ENCODE results near the gene MGAT1.
"Not testable (repeated sequence)": the region's sequence is repeated elsewhere in the genome, so short reads cannot be mapped to it uniquely, and the experiment has no call there.

The MGAT1 gene

DNA sequence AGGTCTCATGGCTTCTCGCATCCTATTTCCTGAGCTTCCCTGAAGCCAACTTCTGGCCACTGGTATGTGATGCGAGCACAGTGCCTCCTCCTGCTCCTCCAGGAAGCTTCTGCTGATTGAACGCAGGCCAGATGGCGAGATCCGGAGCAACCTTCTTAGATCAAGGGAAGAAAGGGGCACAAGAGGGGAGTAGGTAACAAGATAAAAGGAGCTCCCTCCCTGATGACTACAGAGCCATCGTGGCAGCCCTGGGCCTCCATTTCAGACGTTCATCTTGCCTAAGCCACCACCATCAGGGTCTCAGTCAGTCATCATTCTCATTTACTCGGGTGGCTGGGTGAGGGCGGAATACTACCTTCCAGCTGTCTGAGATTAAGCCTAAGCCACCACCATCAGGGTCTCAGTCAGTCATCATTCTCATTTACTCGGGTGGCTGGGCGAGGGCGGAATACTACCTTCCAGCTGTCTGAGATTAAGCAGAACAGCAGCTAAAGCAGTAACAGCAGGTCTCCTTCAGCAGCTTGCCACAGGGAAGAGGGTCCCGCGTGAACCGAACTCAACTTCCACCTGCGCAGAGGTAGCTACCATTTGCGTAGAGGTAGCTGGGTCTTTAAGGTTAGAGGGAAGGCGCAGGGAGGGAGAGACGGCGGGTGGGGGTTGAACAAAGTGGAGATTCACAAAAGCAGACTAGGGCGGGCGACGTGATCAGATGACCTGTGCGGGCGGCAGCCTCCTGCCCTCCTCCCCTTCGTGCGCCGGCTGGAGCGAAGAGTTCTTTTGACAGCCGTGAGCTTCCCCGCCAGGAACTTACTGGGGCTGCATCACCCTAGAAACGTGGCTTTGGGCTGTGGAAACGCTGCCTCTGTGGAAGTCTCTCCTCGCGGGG is 27.9 kb upstream of the MGAT1 start:
- FAIRE-seq: no peak
- DNase-seq (ENCODE audit: insufficient read length, low spot score): no peak
- TF ChIP-seq, protein P1, sequence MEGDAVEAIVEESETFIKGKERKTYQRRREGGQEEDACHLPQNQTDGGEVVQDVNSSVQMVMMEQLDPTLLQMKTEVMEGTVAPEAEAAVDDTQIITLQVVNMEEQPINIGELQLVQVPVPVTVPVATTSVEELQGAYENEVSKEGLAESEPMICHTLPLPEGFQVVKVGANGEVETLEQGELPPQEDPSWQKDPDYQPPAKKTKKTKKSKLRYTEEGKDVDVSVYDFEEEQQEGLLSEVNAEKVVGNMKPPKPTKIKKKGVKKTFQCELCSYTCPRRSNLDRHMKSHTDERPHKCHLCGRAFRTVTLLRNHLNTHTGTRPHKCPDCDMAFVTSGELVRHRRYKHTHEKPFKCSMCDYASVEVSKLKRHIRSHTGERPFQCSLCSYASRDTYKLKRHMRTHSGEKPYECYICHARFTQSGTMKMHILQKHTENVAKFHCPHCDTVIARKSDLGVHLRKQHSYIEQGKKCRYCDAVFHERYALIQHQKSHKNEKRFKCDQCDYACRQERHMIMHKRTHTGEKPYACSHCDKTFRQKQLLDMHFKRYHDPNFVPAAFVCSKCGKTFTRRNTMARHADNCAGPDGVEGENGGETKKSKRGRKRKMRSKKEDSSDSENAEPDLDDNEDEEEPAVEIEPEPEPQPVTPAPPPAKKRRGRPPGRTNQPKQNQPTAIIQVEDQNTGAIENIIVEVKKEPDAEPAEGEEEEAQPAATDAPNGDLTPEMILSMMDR (IDR thresholded peaks at IDR 0.05; ENCODE audit: insufficient read depth, missing control alignments): no peak

DNA sequence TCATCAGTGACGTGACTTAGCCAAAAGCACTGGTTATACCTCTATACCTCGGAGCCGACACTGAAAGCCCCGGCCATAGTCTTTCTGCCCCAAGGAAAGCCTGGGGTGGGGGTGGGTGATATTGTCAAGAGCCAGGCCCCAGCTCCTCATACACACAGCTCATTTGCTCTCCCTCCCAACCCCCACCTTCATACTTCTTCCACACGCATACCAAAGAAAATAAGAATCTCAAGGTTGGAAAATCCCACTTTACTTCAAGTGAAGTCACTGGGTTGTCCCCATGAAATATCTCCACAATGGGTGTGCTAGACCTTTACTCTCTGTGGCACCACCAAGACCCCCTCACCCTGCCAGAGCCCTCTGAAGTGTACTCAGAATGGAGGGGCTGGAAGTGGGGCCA is 27.1 kb upstream of the MGAT1 start:
- no peak for FAIRE-seq
- TF ChIP-seq, protein P1 (IDR thresholded peaks at IDR 0.05; ENCODE audit: insufficient read depth, missing control alignments): no peak

DNA sequence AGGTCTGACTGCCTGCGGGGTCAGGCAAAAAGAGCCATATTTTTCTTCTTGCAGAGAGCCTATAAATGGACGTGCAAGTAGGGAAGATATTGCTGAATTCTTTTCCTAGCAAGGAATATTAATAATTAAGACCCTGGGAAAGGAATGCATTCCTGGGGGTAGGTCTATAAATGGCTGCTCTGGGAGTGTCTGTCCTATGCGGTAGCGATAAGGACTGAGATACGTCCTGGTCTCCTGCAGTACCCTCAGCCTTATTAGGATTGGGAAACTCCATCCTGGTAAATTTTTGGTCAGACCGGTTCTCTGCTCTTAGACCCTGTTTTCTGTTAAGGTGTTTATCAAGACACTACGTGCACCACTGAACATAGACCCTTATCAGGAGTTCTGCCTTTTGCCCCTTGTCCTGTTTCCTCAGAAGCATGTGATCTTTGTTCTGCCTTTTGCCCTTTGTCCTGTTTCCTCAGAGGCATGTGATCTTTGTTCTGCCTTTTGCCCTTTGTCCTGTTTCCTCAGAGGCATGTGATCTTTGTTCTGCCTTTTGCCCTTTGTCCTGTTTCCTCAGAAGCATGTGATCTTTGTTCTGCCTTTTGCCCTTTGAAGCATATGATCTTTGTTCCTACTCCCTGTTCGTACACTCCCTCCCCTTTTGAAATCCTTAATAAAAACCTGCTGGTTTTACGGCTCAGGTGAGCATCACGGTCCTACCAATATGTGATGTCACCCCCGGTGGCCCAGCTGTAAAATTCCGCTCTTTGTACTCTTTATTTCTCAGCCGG is 26.3 kb upstream of the MGAT1 start:
- not testable (repeated sequence) for DNase-seq (ENCODE audit: insufficient read length, low spot score); FAIRE-seq

More for the DNA sequence above, 27.1 kb upstream of the MGAT1 start:
- DNase-seq (ENCODE audit: insufficient read length, low spot score): no peak

DNA sequence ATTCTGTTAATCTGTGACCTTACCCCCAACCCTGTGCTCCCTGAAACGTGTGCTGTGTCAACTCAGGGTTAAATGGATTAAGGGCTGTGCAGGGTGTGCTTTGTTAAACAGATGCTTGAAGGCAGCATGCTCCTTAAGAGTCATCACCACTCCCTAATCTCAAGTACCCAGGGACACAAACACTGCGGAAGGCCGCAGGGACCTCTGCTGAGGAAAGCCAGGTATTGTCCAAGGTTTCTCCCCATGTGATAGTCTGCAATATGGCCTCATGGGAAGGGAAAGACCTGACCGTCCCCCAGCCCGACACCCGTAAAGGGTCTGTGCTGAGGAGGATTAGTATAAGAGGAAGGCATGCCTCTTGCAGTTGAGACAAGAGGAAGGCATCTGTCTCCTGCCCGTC is 24.8 kb upstream of the MGAT1 start:
- DNase-seq (ENCODE audit: insufficient read length, low spot score); FAIRE-seq: not testable (repeated sequence)

DNA sequence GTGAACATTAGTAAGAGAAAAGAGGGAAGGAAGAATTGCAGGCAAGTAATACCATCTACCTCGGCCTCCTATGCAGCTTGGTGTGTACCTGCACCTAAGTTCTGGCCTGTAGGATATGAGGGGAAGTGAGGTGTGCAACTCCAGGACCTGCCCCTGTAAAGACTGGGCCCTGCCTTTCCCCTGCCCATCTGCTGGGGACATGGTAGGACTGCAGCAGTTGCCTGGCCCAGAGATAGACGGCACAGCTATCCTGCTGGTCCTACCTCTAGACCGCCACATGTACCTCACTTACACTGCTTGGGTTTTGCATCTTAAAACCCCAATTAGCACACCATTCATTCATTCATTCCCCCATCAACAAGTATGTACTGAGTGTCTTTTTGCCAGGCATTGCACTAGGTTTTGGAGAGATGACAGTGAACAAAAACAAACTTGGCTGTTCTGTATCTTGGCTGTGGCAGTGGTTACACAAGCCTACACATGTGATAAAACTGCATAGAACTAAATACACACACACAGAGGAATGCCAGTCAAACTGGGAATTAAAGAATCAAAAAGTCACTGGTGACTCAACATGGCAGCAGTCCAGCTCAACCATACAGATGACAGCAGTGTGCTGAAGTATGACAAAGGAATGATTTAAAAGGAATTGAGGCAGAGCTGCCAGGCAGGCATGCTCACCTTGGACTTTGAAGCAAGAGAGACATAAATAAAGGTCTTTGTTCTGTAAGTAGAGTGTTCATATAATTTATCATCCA is 23.3 kb upstream of the MGAT1 start:
- DNase-seq (ENCODE audit: insufficient read length, low spot score): no peak
- no peak for FAIRE-seq
- TF ChIP-seq, protein P1 (IDR thresholded peaks at IDR 0.05; ENCODE audit: insufficient read depth, missing control alignments): no peak

DNA sequence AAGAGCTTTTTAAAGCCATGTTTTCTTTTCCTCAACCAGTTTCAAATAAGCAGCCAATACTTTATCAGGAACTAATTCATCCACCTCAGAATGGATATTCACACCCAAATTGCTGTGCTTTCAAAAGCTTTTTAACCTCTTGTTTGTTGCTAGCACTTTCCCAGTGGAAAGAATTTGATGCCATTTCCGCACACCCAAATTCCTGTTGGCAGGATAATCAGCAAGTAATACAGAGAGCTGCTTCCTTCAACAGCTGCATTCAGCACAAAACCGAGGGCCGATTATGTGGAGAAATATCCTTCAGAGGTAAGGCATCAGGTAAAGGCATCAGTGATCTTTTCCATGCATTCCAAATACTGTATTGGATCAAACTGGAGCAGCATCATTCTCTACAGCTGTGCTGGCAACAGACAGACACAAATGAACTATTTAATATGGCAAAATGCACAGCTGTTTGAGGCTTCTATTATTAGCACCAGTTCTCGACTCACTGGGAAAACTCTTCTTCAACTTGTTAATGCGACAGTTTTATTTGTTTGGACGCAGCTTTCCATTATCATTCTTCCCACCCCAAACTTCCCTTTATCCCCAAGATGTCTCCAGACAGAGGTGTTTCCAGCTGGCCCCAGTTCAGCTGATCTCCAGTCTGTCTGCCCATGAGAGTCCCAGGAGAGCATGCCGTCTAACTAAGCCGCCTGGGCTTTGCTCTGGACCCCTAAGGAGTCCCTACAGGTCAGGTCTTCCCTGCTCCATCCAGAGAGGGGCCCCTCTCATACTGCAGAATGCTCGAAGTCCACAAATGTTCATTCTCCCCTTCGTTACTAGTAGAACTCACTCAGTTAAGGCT is 22.2 kb upstream of the MGAT1 start:
- FAIRE-seq: no peak
- no peak for DNase-seq (ENCODE audit: insufficient read length, low spot score)
- TF ChIP-seq, protein P1 (IDR thresholded peaks at IDR 0.05; ENCODE audit: insufficient read depth, missing control alignments): no peak

DNA sequence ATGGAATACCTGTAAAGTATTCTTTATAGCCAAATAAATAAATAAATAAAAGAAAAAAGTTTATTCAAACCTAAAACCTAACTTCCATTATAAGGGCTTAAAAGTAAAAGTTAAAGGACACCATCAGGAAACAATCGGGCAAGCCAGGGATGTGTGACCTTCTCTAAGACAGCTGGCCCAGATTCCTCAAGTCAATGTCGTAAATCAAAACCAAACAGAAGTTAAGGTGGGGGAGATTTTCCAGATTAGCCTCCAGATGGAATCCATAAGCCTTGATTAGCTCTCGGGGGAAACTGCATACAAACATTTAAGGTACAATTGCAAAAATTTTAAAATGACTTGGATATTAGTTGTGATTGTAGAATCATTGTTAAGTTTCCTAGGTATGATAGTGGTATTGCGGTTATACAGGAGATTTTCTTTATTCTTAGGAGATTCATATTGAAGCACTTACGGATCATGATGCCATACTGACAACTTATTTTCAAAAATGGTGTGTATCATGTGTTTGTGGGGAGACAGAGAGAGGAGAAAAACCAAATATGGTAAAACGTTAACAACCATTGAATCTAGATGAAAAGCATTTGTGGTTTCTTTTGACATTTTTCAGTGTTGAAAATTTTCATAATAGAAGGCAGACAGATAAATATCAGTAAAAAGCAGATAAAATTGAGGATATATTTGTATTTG is 21.5 kb upstream of the MGAT1 start:
- TF ChIP-seq, protein P1 (IDR thresholded peaks at IDR 0.05; ENCODE audit: insufficient read depth, missing control alignments): no peak

More for the DNA sequence above, 21.5 kb upstream of the MGAT1 start:
- no peak for DNase-seq (ENCODE audit: insufficient read length, low spot score)
- no peak for FAIRE-seq
